ENCODE measurements around the gene CAD.
"Not testable (repeated sequence)": the region's sequence is repeated elsewhere in the genome, so short reads cannot be mapped to it uniquely, and the experiment has no call there.

DNA sequence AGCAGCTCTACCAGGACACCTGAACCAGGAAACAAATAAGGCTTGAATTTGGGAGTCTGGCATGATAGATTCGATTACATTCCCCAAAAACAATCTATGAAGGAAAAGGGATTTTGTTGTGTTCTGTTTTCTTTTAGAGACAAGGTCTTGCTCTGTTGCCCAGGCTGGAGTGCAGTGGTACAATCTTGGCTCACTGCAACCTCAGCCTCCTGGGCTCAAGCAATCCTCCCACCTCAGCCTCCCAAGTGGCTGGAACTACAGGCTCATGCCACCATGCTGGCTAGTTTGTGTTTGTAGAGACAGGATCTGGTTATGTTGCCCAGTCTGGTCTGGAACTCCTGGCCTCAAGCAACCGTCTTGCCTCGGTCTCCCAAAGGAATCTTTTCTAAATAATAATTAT is 19.1 kb upstream of the CAD start:
- TF ChIP-seq, protein P1, sequence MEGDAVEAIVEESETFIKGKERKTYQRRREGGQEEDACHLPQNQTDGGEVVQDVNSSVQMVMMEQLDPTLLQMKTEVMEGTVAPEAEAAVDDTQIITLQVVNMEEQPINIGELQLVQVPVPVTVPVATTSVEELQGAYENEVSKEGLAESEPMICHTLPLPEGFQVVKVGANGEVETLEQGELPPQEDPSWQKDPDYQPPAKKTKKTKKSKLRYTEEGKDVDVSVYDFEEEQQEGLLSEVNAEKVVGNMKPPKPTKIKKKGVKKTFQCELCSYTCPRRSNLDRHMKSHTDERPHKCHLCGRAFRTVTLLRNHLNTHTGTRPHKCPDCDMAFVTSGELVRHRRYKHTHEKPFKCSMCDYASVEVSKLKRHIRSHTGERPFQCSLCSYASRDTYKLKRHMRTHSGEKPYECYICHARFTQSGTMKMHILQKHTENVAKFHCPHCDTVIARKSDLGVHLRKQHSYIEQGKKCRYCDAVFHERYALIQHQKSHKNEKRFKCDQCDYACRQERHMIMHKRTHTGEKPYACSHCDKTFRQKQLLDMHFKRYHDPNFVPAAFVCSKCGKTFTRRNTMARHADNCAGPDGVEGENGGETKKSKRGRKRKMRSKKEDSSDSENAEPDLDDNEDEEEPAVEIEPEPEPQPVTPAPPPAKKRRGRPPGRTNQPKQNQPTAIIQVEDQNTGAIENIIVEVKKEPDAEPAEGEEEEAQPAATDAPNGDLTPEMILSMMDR (IDR thresholded peaks at IDR 0.05): not testable (repeated sequence)
- not testable (repeated sequence) for TF ChIP-seq POLR2A (IDR thresholded peaks at IDR 0.05)

Measured in esophagus squamous epithelium (tissue), 4 donors.